KG1 (cell line): ENCODE results near the gene CHP1.
"Not testable (repeated sequence)": the region's sequence is repeated elsewhere in the genome, so short reads cannot be mapped to it uniquely, and the experiment has no call there.

ENCODE experiments used
- DNase-seq: peaks from one replicate; lab custom pipeline; 2025; lab: John Stamatoyannopoulos, UW

The CHP1 gene

DNA sequence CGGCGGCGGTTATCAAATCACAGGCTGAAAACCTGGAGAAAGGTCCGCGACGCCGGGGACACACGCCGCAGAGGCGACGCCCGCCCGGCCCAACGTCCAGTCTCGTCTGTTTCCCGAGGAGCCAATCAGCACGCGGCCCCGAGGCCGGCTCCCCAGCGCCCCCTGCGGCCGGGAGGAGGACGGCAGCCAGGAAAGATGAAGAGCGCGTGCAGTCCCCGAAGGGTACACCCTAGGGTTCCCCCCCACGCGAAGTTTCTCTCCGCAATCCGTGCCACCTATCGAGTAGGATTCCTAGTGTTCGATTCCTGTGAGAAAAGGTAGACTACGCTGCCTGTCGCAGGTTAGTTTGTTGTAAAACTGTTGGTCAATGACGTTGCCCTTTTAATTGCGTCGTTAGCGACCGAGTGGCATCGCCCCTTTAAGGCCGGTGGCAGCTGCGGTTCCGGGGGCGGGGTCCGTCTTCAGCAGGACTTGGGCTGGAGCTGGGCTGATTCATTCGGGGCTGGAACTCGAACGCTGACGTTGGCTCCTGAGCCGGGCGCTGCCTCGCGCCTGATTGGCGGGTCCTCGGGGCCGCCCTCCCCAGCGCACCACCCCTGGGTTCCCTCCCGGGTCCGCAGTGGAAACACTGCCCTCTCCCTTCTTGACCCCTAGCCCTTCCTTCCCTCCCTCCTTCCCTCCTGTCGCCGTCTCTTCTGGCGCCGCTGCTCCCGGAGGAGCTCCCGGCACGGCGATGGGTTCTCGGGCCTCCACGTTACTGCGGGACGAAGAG lies at the start of gene CHP1, which contains the start of gene EXD1:
TSS of gene CHP1 (plus strand) at position 619 of the 772 bp plus-strand sequence. CDS start at position 734, 115 bp downstream.
TSS of gene EXD1 (minus strand) at position 108 of the 772 bp plus-strand sequence. CDS start 4,182 bp downstream, outside the sequence.
- DNase-seq, result peak; percentile 98

GRCh38 chr15:41182266-41182665 lies 48.8 kb upstream of the CHP1 start:
- DNase-seq, result no peak

- DNase-seq, result no peak
Measured at GRCh38 chr15:41183581-41183980, 47.5 kb upstream of the CHP1 start.

GRCh38 chr15:41194444-41194843 lies 36.6 kb upstream of the CHP1 start:
- no peak for DNase-seq

DNA sequence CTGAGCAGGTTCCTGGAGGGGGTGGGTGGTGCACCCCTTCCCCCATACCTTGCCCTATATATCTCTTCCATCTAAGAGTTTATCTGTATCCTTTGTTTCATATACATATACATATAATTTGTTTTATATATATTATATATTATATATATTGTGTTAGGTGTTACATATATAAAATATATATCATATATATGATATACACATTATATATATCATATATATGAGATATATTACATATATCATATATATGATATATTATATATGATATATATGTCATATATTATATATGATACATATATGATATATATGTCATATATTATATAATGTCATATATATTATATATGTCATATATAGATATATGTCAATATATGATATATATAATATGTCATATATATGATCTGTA lies 31.6 kb upstream of the CHP1 start:
- DNase-seq, result no peak

GRCh38 chr15:41203395-41203794 lies 27.7 kb upstream of the CHP1 start:
- DNase-seq, result no peak

DNA sequence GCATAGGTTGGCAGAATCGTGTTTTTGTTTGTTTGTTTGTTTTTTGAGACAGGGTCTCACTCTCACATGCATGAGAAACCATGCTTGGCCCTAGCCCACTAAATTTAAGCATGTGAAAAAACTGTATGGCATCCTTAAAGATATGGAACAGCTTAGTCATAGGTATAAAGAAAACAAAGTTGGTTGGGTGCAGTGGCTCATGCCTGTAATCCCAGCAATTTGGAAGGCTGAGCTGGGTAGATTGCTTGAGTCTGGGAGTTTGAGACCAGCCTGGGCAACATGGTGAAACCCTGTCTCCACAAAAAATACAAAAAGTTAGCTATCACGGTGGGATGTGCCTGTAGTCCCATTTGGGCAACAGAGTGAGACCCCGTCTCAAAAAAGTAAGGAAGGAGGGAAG lies 25.8 kb upstream of the CHP1 start:
- no peak for DNase-seq

DNA sequence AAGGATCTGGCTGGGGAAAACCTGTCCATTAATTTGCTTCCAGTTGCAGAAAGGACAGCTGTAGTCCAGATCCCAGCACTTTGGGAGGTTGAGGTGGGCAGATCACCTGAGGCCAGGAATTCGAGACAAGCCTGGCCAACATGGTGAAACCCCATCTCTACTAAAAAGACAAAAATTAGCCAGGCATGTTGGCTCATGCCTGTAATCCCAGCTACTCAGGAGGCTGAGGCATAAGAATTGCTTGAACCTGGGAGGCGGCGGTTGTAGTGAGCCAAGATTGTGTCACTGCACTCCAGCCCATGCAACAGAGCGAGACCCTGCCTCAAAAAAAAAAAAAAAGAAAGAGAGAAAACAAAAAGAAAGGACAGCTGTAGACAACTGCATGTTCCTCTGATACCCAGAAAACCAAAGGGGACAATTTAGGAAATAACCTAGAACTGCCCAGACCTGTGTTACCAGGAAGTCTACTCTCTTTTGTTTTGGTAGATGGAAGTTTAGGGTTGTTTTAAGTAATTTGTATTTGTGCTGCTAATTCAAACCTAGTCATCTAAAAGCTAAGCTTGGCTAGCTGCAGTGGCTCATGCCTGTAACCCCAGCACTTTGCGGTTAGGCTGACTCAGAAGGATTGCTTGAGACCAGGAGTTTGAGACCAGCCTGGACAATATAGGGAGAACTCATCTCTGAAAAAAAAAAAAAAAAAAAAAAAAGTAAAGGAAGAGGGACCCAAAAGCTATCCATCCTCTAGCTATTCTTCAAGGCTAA lies 23.2 kb upstream of the CHP1 start:
- DNase-seq, result no peak

GRCh38 chr15:41215708-41216107 lies 15.4 kb upstream of the CHP1 start:
- no peak for DNase-seq

DNA sequence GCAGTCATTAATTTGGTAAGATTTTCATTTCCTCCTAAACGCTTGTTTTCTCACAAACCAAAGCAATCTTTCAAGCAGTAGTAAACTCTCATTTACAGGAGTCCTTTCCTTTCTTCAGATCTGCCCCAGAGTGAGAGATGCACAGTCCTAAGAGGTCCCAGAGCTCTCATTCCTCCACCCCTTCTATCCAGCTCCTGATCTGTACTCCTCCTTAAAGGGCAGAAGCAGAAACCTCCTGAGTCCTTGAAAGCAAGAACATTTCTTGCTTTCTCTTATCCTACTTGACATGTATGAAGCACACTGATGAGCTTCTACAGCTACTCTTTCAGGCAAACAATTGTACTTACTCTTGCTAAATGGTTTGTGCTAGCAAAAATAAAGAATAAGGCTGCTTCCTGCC lies 12.2 kb upstream of the CHP1 start:
- DNase-seq, result no peak

DNA sequence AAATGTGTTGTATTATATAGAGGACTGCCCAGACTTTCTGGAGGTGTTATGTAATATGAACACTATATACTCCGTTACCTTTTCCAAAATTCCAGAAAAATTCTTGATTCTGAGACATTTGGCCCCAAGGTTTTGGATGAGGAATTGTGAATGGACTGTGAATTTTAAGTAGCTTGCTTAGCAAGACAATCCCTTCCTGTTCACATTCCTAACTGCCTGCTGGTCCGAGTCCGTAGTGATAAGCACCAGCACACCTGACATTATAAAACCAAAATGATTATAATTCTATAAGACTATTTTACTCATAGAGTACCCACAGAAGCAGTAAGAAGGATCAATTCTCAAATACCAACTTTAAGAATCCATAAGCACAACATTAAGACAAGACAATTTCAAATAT lies 11.7 kb upstream of the CHP1 start:
- no peak for DNase-seq

DNA sequence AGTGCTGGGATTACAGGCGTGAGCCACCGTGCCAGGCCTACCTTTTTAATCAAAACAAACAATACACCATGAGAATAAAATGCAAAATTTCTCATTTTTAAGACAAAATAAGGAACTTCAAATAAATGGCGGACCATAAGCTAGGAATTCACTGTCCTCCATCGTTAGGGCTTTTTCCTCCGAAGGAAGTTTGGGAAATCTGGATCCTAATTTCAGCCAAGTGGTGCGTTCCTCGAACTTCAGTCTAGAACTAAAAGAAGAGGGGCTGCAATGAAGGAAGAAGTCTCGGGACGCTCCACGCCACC lies 771 bp upstream of the CHP1 start:
- no peak for DNase-seq

DNA sequence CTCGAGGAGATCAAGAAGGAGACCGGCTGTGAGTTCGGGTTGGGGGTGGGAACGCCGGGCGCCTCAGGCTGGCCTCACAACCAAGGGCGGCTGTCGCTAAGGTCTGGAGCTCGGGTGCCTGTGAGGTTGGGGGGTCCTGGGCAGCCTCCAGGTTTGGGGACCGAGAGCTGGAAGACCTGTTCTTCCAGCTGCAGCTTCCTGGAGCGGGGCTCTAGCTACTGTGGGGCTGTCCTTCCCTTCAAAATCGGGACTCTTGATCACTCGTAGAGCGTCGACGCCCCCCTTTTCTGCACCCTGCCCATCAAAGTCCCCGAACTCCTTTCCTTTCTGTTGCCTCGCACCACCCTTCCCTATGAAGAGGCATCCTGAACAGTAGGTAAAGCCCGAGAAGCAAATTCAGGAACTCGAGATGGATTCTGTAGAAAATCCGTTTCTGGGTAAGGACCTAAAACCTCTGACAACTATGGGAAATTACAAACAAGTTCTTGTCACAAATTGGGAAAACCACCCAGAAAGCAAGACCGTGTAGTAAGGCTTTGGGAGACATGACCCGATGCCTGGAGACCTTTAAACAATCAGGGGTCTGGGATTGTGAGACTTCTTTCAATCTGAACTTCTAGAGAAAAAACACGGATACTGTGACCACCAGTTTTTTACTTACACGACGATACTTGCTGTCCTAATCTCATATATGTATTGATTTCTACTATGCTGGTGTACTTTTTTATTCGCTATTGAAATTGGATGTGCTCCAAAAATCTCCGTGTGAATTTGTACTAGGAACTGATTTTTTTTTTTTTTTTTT lies 556 bp downstream of the CHP1 start:
- DNase-seq, result no peak

GRCh38 chr15:41233367-41233771 lies 2.3 kb downstream of the CHP1 start:
- DNase-seq, result no peak

GRCh38 chr15:41235228-41235627 lies 4.2 kb downstream of the CHP1 start:
- DNase-seq, result not testable (repeated sequence)

DNA sequence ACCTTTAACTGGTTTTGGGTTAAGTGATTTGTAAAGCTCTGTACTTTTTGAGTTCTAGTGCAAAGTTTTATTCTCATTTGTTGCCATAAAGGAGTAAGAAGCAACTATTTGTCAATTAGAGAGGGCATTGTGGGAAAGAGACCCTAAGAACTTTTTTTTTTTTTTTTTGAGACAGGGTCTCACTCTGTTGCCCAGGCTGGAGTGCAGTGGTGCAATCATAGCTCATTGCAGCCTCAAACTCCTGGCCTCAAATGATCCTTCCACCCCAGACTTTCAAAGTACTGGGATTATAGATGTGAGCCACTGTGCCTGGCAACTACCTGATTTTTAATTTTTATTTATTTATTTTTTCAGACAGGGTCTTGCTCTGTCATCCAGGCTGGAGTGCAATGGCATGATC lies 4.9 kb downstream of the CHP1 start:
- DNase-seq, result no peak

DNA sequence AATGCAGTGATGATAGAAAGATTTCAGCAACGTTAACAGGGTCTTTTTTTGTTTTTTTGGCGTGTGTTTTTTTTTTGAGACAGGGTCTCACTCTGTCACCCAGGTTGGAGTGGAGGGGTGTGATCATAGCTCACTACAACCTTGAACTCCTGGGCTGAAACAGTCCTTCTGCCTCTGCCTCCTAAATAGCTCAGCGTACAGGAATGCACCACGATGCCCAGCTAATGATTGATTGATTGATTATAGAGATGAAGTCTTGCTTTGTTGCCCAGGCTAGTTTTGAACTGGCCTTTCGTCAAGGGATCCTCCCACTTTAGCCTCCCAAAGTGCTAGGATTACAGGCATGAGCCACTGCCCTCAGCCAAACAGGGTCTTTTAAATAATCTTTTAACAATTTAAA lies 7.0 kb downstream of the CHP1 start:
- no peak for DNase-seq

DNA sequence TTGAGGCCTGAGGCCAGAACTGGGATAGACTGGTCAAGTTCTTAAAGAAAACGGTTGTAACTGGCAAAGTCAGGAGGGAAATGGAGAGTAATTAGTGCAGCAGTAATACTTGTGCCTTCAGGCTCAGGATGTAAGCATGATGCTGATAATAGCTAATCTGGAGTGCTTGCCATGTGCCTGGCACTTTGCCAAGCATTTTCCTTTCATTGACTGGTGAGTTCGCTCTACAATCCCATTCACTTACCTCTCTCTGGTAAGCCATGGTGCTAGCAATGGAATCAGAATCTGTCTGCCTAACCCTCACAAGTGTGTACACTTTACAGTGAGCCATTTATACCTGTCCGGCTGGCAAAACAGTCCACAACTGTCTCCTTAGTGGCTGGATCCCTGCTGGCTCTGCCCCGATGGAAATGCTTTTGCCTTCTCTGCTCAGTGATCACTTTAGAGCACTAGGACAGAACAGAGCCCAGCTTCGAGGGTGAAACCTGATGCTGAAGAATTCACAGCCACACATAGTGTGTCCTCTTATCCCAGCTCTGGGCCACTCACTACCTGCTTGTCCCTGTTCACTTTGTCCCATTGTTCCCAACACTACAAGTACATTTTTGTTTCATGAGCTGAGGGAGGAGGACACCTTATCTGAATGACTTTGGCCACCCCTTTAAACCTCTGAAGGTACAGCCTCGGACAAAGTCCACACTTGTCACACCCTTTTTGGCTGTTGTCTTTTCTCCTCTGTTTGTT lies 10.3 kb downstream of the CHP1 start:
- no peak for DNase-seq

DNA sequence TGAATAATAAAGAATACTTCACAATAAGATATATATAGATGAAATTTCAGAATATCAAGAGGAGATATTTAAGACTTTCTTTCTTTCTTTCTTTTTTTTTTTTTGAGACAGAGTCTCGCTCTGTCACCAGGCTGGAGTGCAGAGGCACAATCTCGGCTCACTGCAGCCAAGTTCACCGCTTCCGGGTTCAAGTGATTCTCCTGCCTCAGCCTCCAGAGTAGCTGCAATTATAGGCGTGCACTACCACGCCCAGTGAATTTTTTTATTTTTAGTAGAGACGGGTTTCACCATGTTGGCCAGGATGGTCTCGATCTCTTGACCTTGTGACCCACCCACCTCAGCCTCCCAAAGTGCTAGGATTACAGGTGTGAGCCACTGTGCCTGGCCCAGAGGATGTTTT lies 19.7 kb downstream of the CHP1 start:
- not testable (repeated sequence) for DNase-seq

DNA sequence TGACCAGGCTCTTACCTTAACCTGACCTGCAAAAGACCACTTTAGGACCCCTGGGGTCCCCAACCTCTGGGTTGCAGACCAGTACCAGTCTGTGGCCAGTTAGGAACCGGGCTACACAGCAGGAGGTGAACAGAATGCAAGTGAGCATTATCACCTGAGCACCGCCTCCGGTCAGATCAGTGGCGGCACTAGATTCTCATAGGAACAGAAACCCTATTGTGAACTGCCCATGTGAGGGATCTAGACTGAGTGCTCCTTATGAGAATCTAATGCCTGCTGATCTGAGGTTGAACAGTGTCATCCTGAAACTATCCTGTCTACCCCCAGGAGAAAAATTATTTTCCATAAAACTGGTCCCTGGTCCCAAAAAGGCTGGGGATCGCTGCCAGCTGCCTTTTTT lies 20.3 kb downstream of the CHP1 start:
- no peak for DNase-seq

DNA sequence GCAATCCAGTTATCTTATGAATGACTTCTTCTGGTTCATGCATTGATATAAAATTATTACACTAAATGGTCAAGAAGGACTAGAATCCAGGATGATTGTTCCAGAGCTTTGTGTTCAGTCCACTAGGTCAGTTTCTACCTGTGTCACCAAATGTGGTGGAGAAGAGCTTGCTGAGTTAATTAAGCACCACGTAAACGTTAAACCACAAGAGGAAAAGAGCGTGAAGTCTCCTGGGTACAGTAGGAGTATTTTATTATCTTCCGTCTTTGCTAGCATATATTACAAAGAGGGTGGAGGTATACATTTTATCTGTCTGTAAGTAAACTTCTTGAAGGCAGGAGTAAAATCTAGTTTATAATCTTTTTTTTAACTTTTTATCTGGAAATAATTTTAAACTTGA lies 23.5 kb downstream of the CHP1 start:
- peak; percentile 15 for DNase-seq

DNA sequence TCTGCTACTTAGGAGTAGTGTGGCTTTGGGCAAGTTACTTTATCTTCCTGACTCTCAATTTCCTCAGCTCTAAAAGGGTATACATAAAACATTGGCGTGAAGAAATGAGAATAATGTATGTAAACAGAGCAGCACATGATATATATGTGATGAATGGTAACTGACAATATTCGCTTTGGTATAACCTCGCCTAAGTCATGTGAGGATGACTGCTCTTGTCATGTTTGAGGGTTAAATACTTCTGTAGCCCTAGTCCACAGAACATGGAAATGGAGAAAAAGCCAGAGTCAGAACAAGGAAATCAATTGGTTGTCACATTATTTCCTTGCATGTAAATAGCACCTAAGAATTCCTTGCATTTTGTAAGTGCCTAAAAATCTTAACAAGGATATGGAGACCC lies 25.0 kb downstream of the CHP1 start:
- DNase-seq, result no peak
